Astrocyte of the hippocampus (primary cell): ENCODE measurements around the gene CRCP.
"Not testable (repeated sequence)": the region's sequence is repeated elsewhere in the genome, so short reads cannot be mapped to it uniquely, and the experiment has no call there.

Source experiments
- DNase-seq: peaks from one replicate; pipeline ENCODE4 v3.0.0; 2011; ENCODE audit warnings: low read depth, low spot score

Gene CRCP

GRCh38 chr7:66108410-66108809 lies 6.2 kb upstream of the CRCP start:
- DNase-seq, result not testable (repeated sequence)

- DNase-seq, result peak; percentile 94
Observed at GRCh38 chr7:66110856-66111255, 3.8 kb upstream of the CRCP start.

- DNase-seq, result not testable (repeated sequence)
Observed at GRCh38 chr7:66116680-66117420, 2.2 kb downstream of the CRCP start.

- no peak for DNase-seq
Observed at GRCh38 chr7:66118603-66119002, 4.0 kb downstream of the CRCP start.

GRCh38 chr7:66119245-66119850 lies 4.7 kb downstream of the CRCP start:
- DNase-seq, result no peak

GRCh38 chr7:66123175-66123528 lies 8.5 kb downstream of the CRCP start:
- no peak for DNase-seq

- DNase-seq, result not testable (repeated sequence)
Observed at GRCh38 chr7:66124569-66124861, 9.9 kb downstream of the CRCP start.

- no peak for DNase-seq
Observed at GRCh38 chr7:66125052-66125694, 10.5 kb downstream of the CRCP start.

GRCh38 chr7:66125781-66126352 lies 11.2 kb downstream of the CRCP start:
- peak; percentile 28 for DNase-seq

GRCh38 chr7:66127172-66127571 lies 12.5 kb downstream of the CRCP start:
- not testable (repeated sequence) for DNase-seq

GRCh38 chr7:66138994-66139752 lies 24.5 kb downstream of the CRCP start:
- DNase-seq, result peak; percentile 29

GRCh38 chr7:66140924-66141323 lies 26.3 kb downstream of the CRCP start:
- DNase-seq, result peak; percentile 87

GRCh38 chr7:66142334-66142733 lies 27.7 kb downstream of the CRCP start:
- DNase-seq, result no peak

GRCh38 chr7:66142996-66143395 lies 28.3 kb downstream of the CRCP start:
- DNase-seq, result no peak

- no peak for DNase-seq
Observed at GRCh38 chr7:66143876-66144332, 29.3 kb downstream of the CRCP start.

- no peak for DNase-seq
Observed at GRCh38 chr7:66145400-66146104, 30.9 kb downstream of the CRCP start.

- no peak for DNase-seq
Observed at GRCh38 chr7:66146701-66147100, 32.1 kb downstream of the CRCP start.

- not testable (repeated sequence) for DNase-seq
Observed at GRCh38 chr7:66147657-66148056, 33.0 kb downstream of the CRCP start.

GRCh38 chr7:66150471-66150870 lies 35.8 kb downstream of the CRCP start:
- DNase-seq, result peak; percentile 73

GRCh38 chr7:66152371-66153191 lies 37.9 kb downstream of the CRCP start:
- no peak for DNase-seq
